HepG2 (cell line): ENCODE measurements around the gene SLC25A5. TPM values are rescaled to one million over a fixed set of nuclear protein-coding genes. Genes with fewer than 3 reads are reported as not detected.

ENCODE experiments used
- ARHGAP35 ChIP-seq: sonication (generic); formaldehyde crosslinking; IDR thresholded peaks from 2 replicates; pipeline ENCODE4 v1.9.0; 2022; ENCODE audit warnings: mild to moderate bottlenecking, inconsistent platforms, moderate library complexity, missing genetic modification reagents, borderline replicate concordance
- ARNT ChIP-seq: fragments of 450-650 bp; IDR thresholded peaks from 2 replicates; pipeline ENCODE4 v1.6.1; 2017
- ATF1 ChIP-seq: IDR thresholded peaks from 2 replicates; pipeline ENCODE4 v1.6.1; 2016; ENCODE audit warnings: mild to moderate bottlenecking, control low read depth
- BRCA1 ChIP-seq: sonication (generic); formaldehyde crosslinking; IDR thresholded peaks from 2 replicates; pipeline ENCODE4 v1.4.0; 2020; ENCODE audit warnings: missing genetic modification reagents
- EHMT2 ChIP-seq: fragments of 200-600 bp; sonication (generic); IDR thresholded peaks from 2 replicates; pipeline ENCODE4 v1.7.0; 2017; ENCODE audit warnings: antibody characterized with exemption, low read depth, low read length, borderline replicate concordance
- ETV5 ChIP-seq: IDR thresholded peaks from 2 replicates; pipeline ENCODE4 v1.6.1; 2018; ENCODE audit warnings: missing biosample characterization, missing genetic modification reagents, inconsistent platforms, borderline replicate concordance
- KLF15 ChIP-seq: sonication (generic); formaldehyde crosslinking; IDR thresholded peaks from 2 replicates; pipeline ENCODE4 v1.8.1; 2023; ENCODE audit warnings: borderline replicate concordance, mild to moderate bottlenecking, inconsistent platforms, missing genetic modification reagents, mixed read lengths
- NCOA5 ChIP-seq: sonication (generic); formaldehyde crosslinking; IDR thresholded peaks from 2 replicates; pipeline ENCODE4 v1.4.0; 2020; ENCODE audit warnings: missing genetic modification reagents
- PRMT3 ChIP-seq: sonication (generic); formaldehyde crosslinking; IDR thresholded peaks from 2 replicates; pipeline ENCODE4 v1.8.1; 2022; ENCODE audit warnings: low read depth, mild to moderate bottlenecking, moderate library complexity, missing genetic modification reagents, borderline replicate concordance
- SP5 ChIP-seq: IDR thresholded peaks from 2 replicates; pipeline ENCODE4 v1.6.1; 2016; ENCODE audit warnings: low read depth, borderline replicate concordance
- TBX2 ChIP-seq: sonication (generic); formaldehyde crosslinking; IDR thresholded peaks from 2 replicates; pipeline ENCODE4 v1.5.0; 2020; ENCODE audit warnings: missing genetic modification reagents, mild to moderate bottlenecking, borderline replicate concordance
- ZKSCAN1 ChIP-seq: fragments of 150-350 bp; IDR thresholded peaks from 2 replicates; pipeline ENCODE4 v1.6.1; 2014; ENCODE audit warnings: low read length
- ZNF354B ChIP-seq: sonication (generic); formaldehyde crosslinking; IDR thresholded peaks from 2 replicates; pipeline ENCODE4 v1.8.0; 2022; ENCODE audit warnings: mild to moderate bottlenecking, missing genetic modification reagents
- ZNF441 ChIP-seq: sonication (generic); formaldehyde crosslinking; IDR thresholded peaks from 2 replicates; pipeline ENCODE4 v1.7.0; 2021; ENCODE audit warnings: missing genetic modification reagents, borderline replicate concordance
- ZNF501 ChIP-seq: sonication (generic); formaldehyde crosslinking; IDR thresholded peaks from 2 replicates; pipeline ENCODE4 v1.5.1; 2020; ENCODE audit warnings: mild to moderate bottlenecking, moderate library complexity, missing genetic modification reagents
- ZNF713 ChIP-seq: sonication (generic); formaldehyde crosslinking; IDR thresholded peaks from 2 replicates; pipeline ENCODE4 v1.4.0; 2020; ENCODE audit warnings: mild to moderate bottlenecking, missing genetic modification reagents
- ZNF746 ChIP-seq: sonication (generic); formaldehyde crosslinking; IDR thresholded peaks from 2 replicates; pipeline ENCODE4 v1.8.0; 2022; ENCODE audit warnings: mild to moderate bottlenecking, missing genetic modification reagents
- ZNF768 ChIP-seq: sonication (generic); formaldehyde crosslinking; IDR thresholded peaks from 2 replicates; pipeline ENCODE4 v1.4.0; 2020; ENCODE audit warnings: missing genetic modification reagents
- ZNF850 ChIP-seq: sonication (generic); formaldehyde crosslinking; conservative IDR thresholded peaks from 2 replicates; pipeline ENCODE4 v1.9.0; 2021; ENCODE audit warnings: mild to moderate bottlenecking, missing genetic modification reagents
- polyA plus RNA-seq, 8 experiments: library from polyadenylated mRNA; depleted of rRNA in 3 of 8; stranded (reverse) in 7 of 8; unstranded in 1 of 8; fragments of >200 nt; fragmentation: Illumina TruSeq in 4 of 8; extraction: Trizol in 4 of 8; gene quantifications; 2 replicates each; pipeline versions ENCODE4 v1.2.1 to v1.2.3, GENCODE V29; 2011 to 2016; ENCODE audit warnings: low read depth in 4 of 8, missing spikeins in 1 of 8, mixed read lengths in 1 of 8; ENCODE audit not compliant: insufficient read depth in 1 of 8
- total RNA-seq, 5 experiments: library from RNA; depleted of rRNA; stranded (reverse); fragments of >200 nt; fragmentation: Illumina TruSeq; extraction: Trizol; gene quantifications; 2 replicates each; pipeline ENCODE4 v1.2.3, GENCODE V29; 2016; ENCODE audit warnings: low read depth in 1 of 5
- TF ChIP-seq, protein P1 (sequence below): sonication (generic); formaldehyde crosslinking; IDR thresholded peaks from 2 replicates; pipeline ENCODE4 v1.5.0; 2020; ENCODE audit warnings: missing genetic modification reagents, mild to moderate bottlenecking, borderline replicate concordance
- TF ChIP-seq, protein P2 (sequence below): sonication (generic); formaldehyde crosslinking; IDR thresholded peaks from 2 replicates; pipeline ENCODE4 v1.4.0; 2020; ENCODE audit warnings: mild to moderate bottlenecking, missing genetic modification reagents
- TF ChIP-seq, protein P3 (sequence below): sonication (generic); formaldehyde crosslinking; IDR thresholded peaks from 2 replicates; pipeline ENCODE4 v1.9.0; 2021; ENCODE audit warnings: missing genetic modification reagents, mild to moderate bottlenecking, borderline replicate concordance
- TF ChIP-seq, protein P4 (sequence below): sonication (generic); formaldehyde crosslinking; conservative IDR thresholded peaks from 2 replicates; pipeline ENCODE4 v1.4.0; 2020; ENCODE audit warnings: mild to moderate bottlenecking, missing genetic modification reagents, moderate library complexity

Gene SLC25A5
- total and polyA plus RNA-seq, 2 of the 13 experiments (the other 11 are each of a cell fraction or from before 2014, with no cell fraction given): 300 to 402 TPM

DNA sequence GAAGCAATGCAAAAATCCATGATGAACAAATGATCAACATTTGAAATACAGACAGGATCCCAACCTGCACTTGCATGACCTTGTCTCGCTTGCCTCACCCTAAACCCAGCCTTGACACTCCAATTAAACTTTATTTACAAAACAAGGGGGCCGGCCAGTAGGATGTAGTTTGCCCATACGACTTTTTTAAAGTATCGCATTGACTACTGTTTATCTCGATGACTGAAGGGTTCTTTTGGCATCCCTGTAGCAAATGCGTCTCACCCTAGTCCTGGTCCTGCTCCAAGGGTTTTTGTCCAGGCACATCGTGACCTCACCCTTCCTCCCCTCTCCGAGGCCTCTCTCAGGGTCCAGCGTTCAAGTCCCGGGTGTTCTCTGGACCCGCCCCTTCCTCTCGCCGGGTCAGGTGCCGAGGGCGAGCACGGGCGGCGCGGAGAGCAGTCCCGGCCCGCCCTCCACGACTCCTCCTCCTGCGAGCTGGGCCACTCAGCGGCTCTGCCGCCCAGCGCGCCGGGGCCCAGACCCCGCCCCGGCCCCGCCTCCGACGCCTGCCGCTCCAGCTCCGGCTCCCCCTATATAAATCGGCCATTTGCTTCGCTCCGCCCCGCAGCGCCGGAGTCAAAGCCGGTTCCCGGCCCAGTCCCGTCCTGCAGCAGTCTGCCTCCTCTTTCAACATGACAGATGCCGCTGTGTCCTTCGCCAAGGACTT, at the start of gene SLC25A5 (continued):
- TF ChIP-seq ZNF354B (CRISPR knock-in tag): no peak
- TF ChIP-seq, protein P1, sequence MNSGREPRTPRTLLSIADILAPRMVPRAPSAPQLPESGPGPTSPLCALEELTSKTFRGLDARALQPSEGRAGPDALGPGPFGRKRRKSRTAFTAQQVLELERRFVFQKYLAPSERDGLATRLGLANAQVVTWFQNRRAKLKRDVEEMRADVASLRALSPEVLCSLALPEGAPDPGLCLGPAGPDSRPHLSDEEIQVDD (CRISPR knock-in tag): no peak
- peak; percentile 7; the same call in 1 of the 2 replicates for TF ChIP-seq ETV5 (CRISPR knock-in tag)
- TF ChIP-seq NCOA5: no peak
- no peak for TF ChIP-seq ATF1 (CRISPR knock-in tag)
- TF ChIP-seq ZKSCAN1: no peak
- TF ChIP-seq ARHGAP35 (CRISPR knock-in tag): no peak
- peak; percentile 62; the same call in 1 of the 2 replicates for TF ChIP-seq SP5 (CRISPR knock-in tag)
- TF ChIP-seq BRCA1 (CRISPR knock-in tag): no peak
- no peak for TF ChIP-seq EHMT2
- no peak for TF ChIP-seq ZNF501 (CRISPR knock-in tag)
- TF ChIP-seq, protein P2, sequence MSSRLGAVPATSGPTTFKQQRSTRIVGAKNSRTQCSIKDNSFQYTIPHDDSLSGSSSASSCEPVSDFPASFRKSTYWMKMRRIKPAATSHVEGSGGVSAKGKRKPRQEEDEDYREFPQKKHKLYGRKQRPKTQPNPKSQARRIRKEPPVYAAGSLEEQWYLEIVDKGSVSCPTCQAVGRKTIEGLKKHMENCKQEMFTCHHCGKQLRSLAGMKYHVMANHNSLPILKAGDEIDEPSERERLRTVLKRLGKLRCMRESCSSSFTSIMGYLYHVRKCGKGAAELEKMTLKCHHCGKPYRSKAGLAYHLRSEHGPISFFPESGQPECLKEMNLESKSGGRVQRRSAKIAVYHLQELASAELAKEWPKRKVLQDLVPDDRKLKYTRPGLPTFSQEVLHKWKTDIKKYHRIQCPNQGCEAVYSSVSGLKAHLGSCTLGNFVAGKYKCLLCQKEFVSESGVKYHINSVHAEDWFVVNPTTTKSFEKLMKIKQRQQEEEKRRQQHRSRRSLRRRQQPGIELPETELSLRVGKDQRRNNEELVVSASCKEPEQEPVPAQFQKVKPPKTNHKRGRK (CRISPR knock-in tag): no peak
- TF ChIP-seq, protein P3, sequence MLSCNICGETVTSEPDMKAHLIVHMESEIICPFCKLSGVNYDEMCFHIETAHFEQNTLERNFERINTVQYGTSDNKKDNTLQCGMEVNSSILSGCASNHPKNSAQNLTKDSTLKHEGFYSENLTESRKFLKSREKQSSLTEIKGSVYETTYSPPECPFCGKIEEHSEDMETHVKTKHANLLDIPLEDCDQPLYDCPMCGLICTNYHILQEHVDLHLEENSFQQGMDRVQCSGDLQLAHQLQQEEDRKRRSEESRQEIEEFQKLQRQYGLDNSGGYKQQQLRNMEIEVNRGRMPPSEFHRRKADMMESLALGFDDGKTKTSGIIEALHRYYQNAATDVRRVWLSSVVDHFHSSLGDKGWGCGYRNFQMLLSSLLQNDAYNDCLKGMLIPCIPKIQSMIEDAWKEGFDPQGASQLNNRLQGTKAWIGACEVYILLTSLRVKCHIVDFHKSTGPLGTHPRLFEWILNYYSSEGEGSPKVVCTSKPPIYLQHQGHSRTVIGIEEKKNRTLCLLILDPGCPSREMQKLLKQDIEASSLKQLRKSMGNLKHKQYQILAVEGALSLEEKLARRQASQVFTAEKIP: no peak
- TF ChIP-seq PRMT3: no peak
- peak; percentile 61 for TF ChIP-seq TBX2 (CRISPR knock-in tag)
- no peak for TF ChIP-seq ZNF713 (CRISPR knock-in tag)
- TF ChIP-seq ZNF768: no peak
- no peak for TF ChIP-seq ZNF850 (CRISPR knock-in tag)
- TF ChIP-seq, protein P4, sequence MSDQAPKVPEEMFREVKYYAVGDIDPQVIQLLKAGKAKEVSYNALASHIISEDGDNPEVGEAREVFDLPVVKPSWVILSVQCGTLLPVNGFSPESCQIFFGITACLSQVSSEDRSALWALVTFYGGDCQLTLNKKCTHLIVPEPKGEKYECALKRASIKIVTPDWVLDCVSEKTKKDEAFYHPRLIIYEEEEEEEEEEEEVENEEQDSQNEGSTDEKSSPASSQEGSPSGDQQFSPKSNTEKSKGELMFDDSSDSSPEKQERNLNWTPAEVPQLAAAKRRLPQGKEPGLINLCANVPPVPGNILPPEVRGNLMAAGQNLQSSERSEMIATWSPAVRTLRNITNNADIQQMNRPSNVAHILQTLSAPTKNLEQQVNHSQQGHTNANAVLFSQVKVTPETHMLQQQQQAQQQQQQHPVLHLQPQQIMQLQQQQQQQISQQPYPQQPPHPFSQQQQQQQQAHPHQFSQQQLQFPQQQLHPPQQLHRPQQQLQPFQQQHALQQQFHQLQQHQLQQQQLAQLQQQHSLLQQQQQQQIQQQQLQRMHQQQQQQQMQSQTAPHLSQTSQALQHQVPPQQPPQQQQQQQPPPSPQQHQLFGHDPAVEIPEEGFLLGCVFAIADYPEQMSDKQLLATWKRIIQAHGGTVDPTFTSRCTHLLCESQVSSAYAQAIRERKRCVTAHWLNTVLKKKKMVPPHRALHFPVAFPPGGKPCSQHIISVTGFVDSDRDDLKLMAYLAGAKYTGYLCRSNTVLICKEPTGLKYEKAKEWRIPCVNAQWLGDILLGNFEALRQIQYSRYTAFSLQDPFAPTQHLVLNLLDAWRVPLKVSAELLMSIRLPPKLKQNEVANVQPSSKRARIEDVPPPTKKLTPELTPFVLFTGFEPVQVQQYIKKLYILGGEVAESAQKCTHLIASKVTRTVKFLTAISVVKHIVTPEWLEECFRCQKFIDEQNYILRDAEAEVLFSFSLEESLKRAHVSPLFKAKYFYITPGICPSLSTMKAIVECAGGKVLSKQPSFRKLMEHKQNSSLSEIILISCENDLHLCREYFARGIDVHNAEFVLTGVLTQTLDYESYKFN (CRISPR knock-in tag): peak; percentile 76
- no peak for TF ChIP-seq KLF15
- no peak for TF ChIP-seq ZNF746 (CRISPR knock-in tag)
- TF ChIP-seq ARNT: no peak
- TF ChIP-seq ZNF441 (CRISPR knock-in tag): no peak
